ENCODE data around the gene ILRUN. TPM values are rescaled to one million over a fixed set of nuclear protein-coding genes. Genes with fewer than 3 reads are reported as not detected.

The ILRUN gene
- total and polyA plus RNA-seq, 9 of the 15 experiments (the other 6 are each of a cell fraction or from before 2014, with no cell fraction given): 24.9 to 78.9 (median 53.4) TPM

- 0 out of 3 replicates have a peak overlapping the region, but pooled peaks have one; percentile 1 for H3K27ac ChIP-seq (ENCODE audit: extremely low read depth, low read depth, low read length)
- intact Hi-C loops (cut with micrococcal nuclease): no loop called here
- H2AFZ ChIP-seq (ENCODE audit: low read depth, low read length): no peak overlapping the region
- CTCF ChIA-PET (ENCODE audit: low intra/inter-chr PET ratio): no interaction called here
- DNase-seq (ENCODE audit: extremely low read depth in 1 of 4, low spot score in 3 of 4) (no peak), FAIRE-seq (no peak), ATAC-seq (no peak)
- peaks cover 13 to 20% of the 10 kb centered on the region in 2 experiments for H3K4me1 ChIP-seq (replicated peaks in 1 of 2; ENCODE audit: control insufficient read depth in 2 of 2, insufficient read depth in 2 of 2, low read length in 2 of 2)
- H3K4me2 ChIP-seq (ENCODE audit: insufficient read depth, low read length): no peak overlapping the region
- in situ Hi-C loops (cut with MboI): no loop called here
- H3K4me3 ChIP-seq: no peak overlapping the region
- 84% methylated on average over 1 of the region's 1 CpG for whole genome bisulfite sequencing (ENCODE audit: insufficient coverage, low coverage, missing lambda C conversion rate)
- H3K9me3 ChIP-seq (replicated peaks; ENCODE audit: control insufficient read depth, insufficient read depth, low read depth, low read length): no peaks in the 10 kb centered on the region
- peaks cover 57% of the 10 kb centered on the region for H3K36me3 ChIP-seq (ENCODE audit: control insufficient read depth, insufficient read depth, low read length)
- no peaks in the 10 kb centered on the region for H3K9me1 ChIP-seq (ENCODE audit: control insufficient read depth, insufficient read depth, low read length)
- H3K9ac ChIP-seq (ENCODE audit: insufficient read depth in 1 of 2, low read depth in 2 of 2, low read length in 2 of 2): no peak overlapping the region
- no peaks in the 10 kb centered on the region for H3K27me3 ChIP-seq (ENCODE audit: control insufficient read depth in 2 of 2, insufficient read depth in 2 of 2, low read length in 2 of 2)
- BruUV-seq (replicated peaks): no TSS peak
- peaks cover 85% of the 10 kb centered on the region for H3K79me2 ChIP-seq (ENCODE audit: control insufficient read depth, insufficient read depth, low read length)
- H4K20me1 ChIP-seq (replicated peaks; ENCODE audit: control insufficient read depth, insufficient read depth, low read length): no peaks in the 10 kb centered on the region
- POLR2A ChIA-PET: interaction anchor here (0.8 kb wide), 1 partner anchor 438 kb away, joined by 3 read pairs; no protein-coding TSS in a partner anchor
- TF ChIP-seq, protein P1, sequence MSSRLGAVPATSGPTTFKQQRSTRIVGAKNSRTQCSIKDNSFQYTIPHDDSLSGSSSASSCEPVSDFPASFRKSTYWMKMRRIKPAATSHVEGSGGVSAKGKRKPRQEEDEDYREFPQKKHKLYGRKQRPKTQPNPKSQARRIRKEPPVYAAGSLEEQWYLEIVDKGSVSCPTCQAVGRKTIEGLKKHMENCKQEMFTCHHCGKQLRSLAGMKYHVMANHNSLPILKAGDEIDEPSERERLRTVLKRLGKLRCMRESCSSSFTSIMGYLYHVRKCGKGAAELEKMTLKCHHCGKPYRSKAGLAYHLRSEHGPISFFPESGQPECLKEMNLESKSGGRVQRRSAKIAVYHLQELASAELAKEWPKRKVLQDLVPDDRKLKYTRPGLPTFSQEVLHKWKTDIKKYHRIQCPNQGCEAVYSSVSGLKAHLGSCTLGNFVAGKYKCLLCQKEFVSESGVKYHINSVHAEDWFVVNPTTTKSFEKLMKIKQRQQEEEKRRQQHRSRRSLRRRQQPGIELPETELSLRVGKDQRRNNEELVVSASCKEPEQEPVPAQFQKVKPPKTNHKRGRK (tag; IDR thresholded peaks at IDR 0.05): no peak
- TF ChIP-seq NFE2 (IDR thresholded peaks at IDR 0.05; ENCODE audit: low read depth) (0 out of 2 replicates have a peak, but pooled peaks have one; percentile 43), TCF15 (CRISPR knock-in tag; IDR thresholded peaks at IDR 0.05) (no peak), IRF9 (tag; IDR thresholded peaks at IDR 0.05) (no peak), ERF (CRISPR knock-in tag; IDR thresholded peaks at IDR 0.05) (no peak)
- TF ChIP-seq, protein P2, sequence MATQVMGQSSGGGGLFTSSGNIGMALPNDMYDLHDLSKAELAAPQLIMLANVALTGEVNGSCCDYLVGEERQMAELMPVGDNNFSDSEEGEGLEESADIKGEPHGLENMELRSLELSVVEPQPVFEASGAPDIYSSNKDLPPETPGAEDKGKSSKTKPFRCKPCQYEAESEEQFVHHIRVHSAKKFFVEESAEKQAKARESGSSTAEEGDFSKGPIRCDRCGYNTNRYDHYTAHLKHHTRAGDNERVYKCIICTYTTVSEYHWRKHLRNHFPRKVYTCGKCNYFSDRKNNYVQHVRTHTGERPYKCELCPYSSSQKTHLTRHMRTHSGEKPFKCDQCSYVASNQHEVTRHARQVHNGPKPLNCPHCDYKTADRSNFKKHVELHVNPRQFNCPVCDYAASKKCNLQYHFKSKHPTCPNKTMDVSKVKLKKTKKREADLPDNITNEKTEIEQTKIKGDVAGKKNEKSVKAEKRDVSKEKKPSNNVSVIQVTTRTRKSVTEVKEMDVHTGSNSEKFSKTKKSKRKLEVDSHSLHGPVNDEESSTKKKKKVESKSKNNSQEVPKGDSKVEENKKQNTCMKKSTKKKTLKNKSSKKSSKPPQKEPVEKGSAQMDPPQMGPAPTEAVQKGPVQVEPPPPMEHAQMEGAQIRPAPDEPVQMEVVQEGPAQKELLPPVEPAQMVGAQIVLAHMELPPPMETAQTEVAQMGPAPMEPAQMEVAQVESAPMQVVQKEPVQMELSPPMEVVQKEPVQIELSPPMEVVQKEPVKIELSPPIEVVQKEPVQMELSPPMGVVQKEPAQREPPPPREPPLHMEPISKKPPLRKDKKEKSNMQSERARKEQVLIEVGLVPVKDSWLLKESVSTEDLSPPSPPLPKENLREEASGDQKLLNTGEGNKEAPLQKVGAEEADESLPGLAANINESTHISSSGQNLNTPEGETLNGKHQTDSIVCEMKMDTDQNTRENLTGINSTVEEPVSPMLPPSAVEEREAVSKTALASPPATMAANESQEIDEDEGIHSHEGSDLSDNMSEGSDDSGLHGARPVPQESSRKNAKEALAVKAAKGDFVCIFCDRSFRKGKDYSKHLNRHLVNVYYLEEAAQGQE (IDR thresholded peaks at IDR 0.05; ENCODE audit: borderline replicate concordance): no peak
- TF ChIP-seq, protein P2 (CRISPR knock-in tag; IDR thresholded peaks at IDR 0.05; ENCODE audit: low read depth): no peak
- TF ChIP-seq, protein P3, sequence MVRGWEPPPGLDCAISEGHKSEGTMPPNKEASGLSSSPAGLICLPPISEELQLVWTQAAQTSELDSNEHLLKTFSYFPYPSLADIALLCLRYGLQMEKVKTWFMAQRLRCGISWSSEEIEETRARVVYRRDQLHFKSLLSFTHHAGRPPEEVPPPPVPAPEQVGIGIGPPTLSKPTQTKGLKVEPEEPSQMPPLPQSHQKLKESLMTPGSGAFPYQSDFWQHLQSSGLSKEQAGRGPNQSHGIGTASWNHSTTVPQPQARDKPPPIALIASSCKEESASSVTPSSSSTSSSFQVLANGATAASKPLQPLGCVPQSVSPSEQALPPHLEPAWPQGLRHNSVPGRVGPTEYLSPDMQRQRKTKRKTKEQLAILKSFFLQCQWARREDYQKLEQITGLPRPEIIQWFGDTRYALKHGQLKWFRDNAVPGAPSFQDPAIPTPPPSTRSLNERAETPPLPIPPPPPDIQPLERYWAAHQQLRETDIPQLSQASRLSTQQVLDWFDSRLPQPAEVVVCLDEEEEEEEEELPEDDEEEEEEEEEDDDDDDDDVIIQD (CRISPR knock-in tag; IDR thresholded peaks at IDR 0.05): no peak
These were observed 44.3 kb downstream of the ILRUN start for GRCh38 chr6:34652263-34652662.

All from K562 (cell line).